Endometrial microvascular endothelial cells (primary cell): ENCODE measurements around the gene NECTIN2. TPM values are rescaled to one million over a fixed set of nuclear protein-coding genes. Genes with fewer than 3 reads are reported as not detected.
"Not testable (repeated sequence)": the region's sequence is repeated elsewhere in the genome, so short reads cannot be mapped to it uniquely, and the experiment has no call there.

ENCODE experiments used
- in situ Hi-C: cut with HindIII; loops from 2 replicates; pipeline ENCODE4 v1.10.0; 2017; ENCODE audit warnings: low sequenced_read_pairs, low pct_unique_long_range_greater_than_20kb; ENCODE audit errors: inconsistent ontology term
- total RNA-seq: library from RNA; depleted of rRNA; stranded (reverse); fragments of >200 nt; gene quantifications from one replicate; pipeline ENCODE4 v1.2.3, GENCODE V29; 2015; ENCODE audit errors: inconsistent ontology term

NECTIN2 gene
- total RNA-seq, 1 donor from 2014 or later, result 307 TPM

DNA sequence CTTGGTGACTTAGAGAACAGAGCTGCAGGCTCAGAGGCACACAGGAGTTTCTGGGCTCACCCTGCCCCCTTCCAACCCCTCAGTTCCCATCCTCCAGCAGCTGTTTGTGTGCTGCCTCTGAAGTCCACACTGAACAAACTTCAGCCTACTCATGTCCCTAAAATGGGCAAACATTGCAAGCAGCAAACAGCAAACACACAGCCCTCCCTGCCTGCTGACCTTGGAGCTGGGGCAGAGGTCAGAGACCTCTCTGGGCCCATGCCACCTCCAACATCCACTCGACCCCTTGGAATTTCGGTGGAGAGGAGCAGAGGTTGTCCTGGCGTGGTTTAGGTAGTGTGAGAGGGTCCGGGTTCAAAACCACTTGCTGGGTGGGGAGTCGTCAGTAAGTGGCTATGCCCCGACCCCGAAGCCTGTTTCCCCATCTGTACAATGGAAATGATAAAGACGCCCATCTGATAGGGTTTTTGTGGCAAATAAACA lies 78.2 kb downstream of the NECTIN2 start:
- in situ Hi-C loops, result no loop called here

GRCh38 chr19:44925114-44925891 lies 79.2 kb downstream of the NECTIN2 start:
- in situ Hi-C loops, result no loop called here

DNA sequence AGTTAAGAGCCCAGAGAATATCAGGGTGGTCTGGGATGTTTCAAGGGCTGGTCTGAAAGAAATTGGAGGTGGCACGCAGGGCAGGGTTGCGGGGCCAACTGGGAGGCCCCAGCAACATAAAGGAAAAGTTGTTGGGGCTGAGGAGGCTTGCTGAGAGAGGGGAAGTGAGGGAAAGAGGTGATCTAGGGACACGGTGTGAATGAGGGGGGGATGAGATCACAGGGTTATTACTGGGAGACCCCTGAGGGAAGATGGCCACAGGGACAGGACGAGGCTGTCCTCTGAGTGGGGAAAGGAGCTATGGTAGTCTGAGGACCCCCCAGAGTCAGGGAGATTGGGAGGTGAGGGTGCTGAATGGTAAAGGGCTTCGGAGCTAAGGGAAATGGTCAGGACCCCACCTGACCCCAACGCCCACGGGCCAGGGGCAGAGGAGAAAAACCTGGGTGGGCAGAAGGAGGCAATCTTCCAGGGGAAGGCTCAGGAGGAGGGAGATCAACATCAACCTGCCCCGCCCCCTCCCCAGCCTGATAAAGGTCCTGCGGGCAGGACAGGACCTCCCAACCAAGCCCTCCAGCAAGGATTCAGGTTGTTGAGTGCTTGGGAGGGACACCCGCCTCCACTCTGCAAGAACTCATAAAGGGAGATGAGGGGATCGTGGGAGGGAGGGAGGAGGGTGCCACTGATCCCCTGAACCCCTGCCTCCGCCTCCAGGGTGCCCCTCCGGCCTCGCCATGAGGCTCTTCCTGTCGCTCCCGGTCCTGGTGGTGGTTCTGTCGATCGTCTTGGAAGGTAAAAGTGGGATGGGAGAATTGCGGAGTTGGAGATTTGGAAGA lies 80.4 kb downstream of the NECTIN2 start:
- in situ Hi-C loops, result not testable (repeated sequence)

- in situ Hi-C loops, result no loop called here
Measured at GRCh38 chr19:44927746-44928145, 81.6 kb downstream of the NECTIN2 start.

DNA sequence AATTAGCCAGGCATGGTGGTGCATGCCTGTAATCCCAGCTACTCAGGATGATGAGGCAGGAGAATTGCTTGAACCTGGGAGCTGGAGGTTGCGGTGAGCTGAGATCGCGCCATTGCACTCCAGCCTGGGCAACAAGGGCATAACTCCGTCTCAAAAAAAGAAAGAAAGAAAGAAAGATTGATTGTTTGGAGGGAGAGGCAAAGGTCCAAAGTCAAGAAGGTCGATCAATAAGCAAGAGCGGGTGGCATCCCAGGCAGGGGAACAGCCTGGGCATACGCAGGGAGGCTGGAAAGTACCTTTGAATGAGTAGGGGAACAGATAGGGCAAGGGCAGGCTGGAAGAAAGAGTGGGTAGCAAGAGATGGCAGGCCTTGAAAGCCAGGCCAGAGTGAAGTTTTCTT lies 84.0 kb downstream of the NECTIN2 start:
- in situ Hi-C loops, result no loop called here

DNA sequence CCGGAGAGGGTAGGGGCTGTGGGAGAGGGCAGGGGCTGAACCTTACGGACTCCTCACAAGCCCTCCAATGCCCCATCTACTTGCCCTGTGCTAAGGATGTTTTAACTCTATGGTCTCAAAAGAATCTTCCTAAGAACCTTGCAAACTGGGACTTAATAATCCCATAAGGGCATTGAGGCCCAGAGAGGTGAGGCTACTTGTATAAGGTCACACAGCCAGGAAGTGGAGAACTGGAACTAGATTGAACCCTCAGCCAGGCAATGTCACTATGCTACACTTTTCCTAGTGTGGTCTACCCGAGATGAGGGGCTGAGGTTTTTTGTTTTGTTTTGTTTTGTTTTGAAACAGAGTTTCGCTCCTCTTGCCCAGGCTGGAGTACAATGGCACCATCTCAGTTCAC lies 85.4 kb downstream of the NECTIN2 start:
- in situ Hi-C loops, result no loop called here

Other genes with a start within 250 kb of the NECTIN2 start
- gene IGSF23, start 232.7 kb upstream of the NECTIN2 start, total RNA-seq, result not detected
- gene PVR, start 202.4 kb upstream of the NECTIN2 start, total RNA-seq, result 342 TPM
- 2.9 TPM for gene CEACAM19, start 174.8 kb upstream of the NECTIN2 start, total RNA-seq
- gene CEACAM16, start 147.1 kb upstream of the NECTIN2 start, total RNA-seq, result not detected
- gene BCL3, start 97.6 kb upstream of the NECTIN2 start, total RNA-seq, result 18.2 TPM
- gene CBLC, start 68.4 kb upstream of the NECTIN2 start, total RNA-seq, result 0.28 TPM
- 35.5 TPM for gene BCAM, start 37.2 kb upstream of the NECTIN2 start, total RNA-seq
- 142 TPM for gene TOMM40, start 45.0 kb downstream of the NECTIN2 start, total RNA-seq
- gene APOE, start 59.5 kb downstream of the NECTIN2 start, total RNA-seq, result 0.09 TPM
- gene APOC1, start 68.3 kb downstream of the NECTIN2 start, total RNA-seq, result not detected
- not detected for gene APOC4, start 95.9 kb downstream of the NECTIN2 start, total RNA-seq
- gene APOC2, start 99.8 kb downstream of the NECTIN2 start, total RNA-seq, result not detected
- 80.3 TPM for gene CLPTM1, start 109.1 kb downstream of the NECTIN2 start, total RNA-seq
- 18.9 TPM for gene RELB, start 155.2 kb downstream of the NECTIN2 start, total RNA-seq
- gene CLASRP, start 192.7 kb downstream of the NECTIN2 start, total RNA-seq, result 28.2 TPM
- 0.74 TPM for gene ZNF296, start 230.2 kb downstream of the NECTIN2 start, total RNA-seq
- 61.5 TPM for gene GEMIN7, start 233.0 kb downstream of the NECTIN2 start, total RNA-seq
- 28.2 TPM for gene PPP1R37, start 246.9 kb downstream of the NECTIN2 start, total RNA-seq